ENCODE measurements around the gene TMEM69.

The TMEM69 gene

GRCh38 chr1:45677751-45678245, 10.2 kb upstream of the TMEM69 start (continued):
- TF ChIP-seq HIC1 (tag by site-specific recombination; IDR thresholded peaks at IDR 0.05) (peak; percentile 46; the same call in 1 of the 2 replicates), PATZ1 (tag by site-specific recombination; IDR thresholded peaks at IDR 0.05) (no peak), ZNF280D (tag by site-specific recombination; IDR thresholded peaks at IDR 0.05) (no peak), ZNF324 (tag by site-specific recombination; IDR thresholded peaks at IDR 0.05) (no peak), ZNF843 (tag by site-specific recombination; IDR thresholded peaks at IDR 0.05) (0 out of 2 replicates have a peak, but pooled peaks have one; percentile 28), OSR2 (tag by site-specific recombination; IDR thresholded peaks at IDR 0.05) (peak; percentile 30; the same call in 1 of the 2 replicates), ZNF280C (tag by site-specific recombination; IDR thresholded peaks at IDR 0.05) (no peak), TRIM28 (IDR thresholded peaks at IDR 0.05; ENCODE audit: borderline replicate concordance, low read length) (no peak), ZBTB6 (tag by site-specific recombination; IDR thresholded peaks at IDR 0.05) (no peak)

- CTCF ChIA-PET = interaction anchor here (0.6 kb wide), 2 partner anchors 40 to 165 kb away, joined by 3 to 4 read pairs; no protein-coding TSS in a partner anchor
- H3K4me3 ChIP-seq (ENCODE audit: low read depth, low read length) = no peak overlapping the region
- no peak overlapping the region for H3K27ac ChIP-seq (ENCODE audit: extremely low read depth, low read depth, low read length)
- POLR2A ChIA-PET = interaction anchor here (0.6 to 2.3 kb wide), 2 partner anchors 8 to 1657 kb away, joined by 3 to 11 read pairs; partner anchors contain the start of gene GPBP1L1
- TF ChIP-seq FEZF1 (tag by site-specific recombination; IDR thresholded peaks at IDR 0.05) = peak; percentile 22; the same call in 1 of the 2 replicates
- 0 out of 2 replicates have a peak, but pooled peaks have one; percentile 14 for TF ChIP-seq PRDM6 (tag by site-specific recombination; IDR thresholded peaks at IDR 0.05)
- no peak for TF ChIP-seq ZNF549 (tag by site-specific recombination; IDR thresholded peaks at IDR 0.05)
- peak; percentile 24; the same call in 1 of the 2 replicates for TF ChIP-seq ZNF664 (tag by site-specific recombination; IDR thresholded peaks at IDR 0.05)
- no peak for TF ChIP-seq ZNF37A (tag by site-specific recombination; IDR thresholded peaks at IDR 0.05)
- no peak for TF ChIP-seq ZSCAN23 (tag by site-specific recombination; IDR thresholded peaks at IDR 0.05)
- H3K36me3 ChIP-seq (ENCODE audit: control insufficient read depth in 2 of 2, insufficient read depth in 1 of 2, low read length in 2 of 2) = peaks cover 0 to 5% of the 10 kb centered on the region in 2 experiments; a peak in 2 of 3 replicates
- H3K9me3 ChIP-seq (ENCODE audit: control insufficient read depth, insufficient read depth, low read depth, low read length) = no peaks in the 10 kb centered on the region
- H3K4me1 ChIP-seq (ENCODE audit: control insufficient read depth, insufficient read depth, low read length) = peaks cover 41% of the 10 kb centered on the region
These were observed 9.5 kb upstream of the TMEM69 start for GRCh38 chr1:45678489-45678888.
